SK-N-SH (cell line): ENCODE data around the gene STH. TPM values are rescaled to one million over a fixed set of nuclear protein-coding genes. Genes with fewer than 3 reads are reported as not detected.

Experiments
- CTCF ChIA-PET: fragments of 300-600, 350-600 bp; formaldehyde crosslinking; extraction: SDS; loops from one replicate; lab custom pipeline; 2021; lab: Yijun Ruan, JAX
- POLR2A ChIA-PET: fragments of 350-600 bp; sonication (Branson Sonifier 250); formaldehyde crosslinking; extraction: SDS; loops from one replicate; lab custom pipeline; 2020; ENCODE audit warnings: antibody characterized with exemption, inconsistent platforms; lab: Yijun Ruan, JAX
- DNase-seq: peaks from one replicate; pipeline ENCODE4 v3.0.0; 2012
- H2AFZ ChIP-seq: fragments of 200-600 bp; sonication (generic); 2 replicates; pipeline ENCODE4 v1.8.1; 2016; ENCODE audit warnings: antibody characterized with exemption, mild to moderate bottlenecking, low read depth
- H3F3A ChIP-seq: fragments of 200-600 bp; sonication (generic); replicated peaks from 2 replicates; pipeline ENCODE3; 2016; ENCODE audit warnings: antibody characterized with exemption, mild to moderate bottlenecking; ENCODE audit not compliant: insufficient read depth
- H3K27ac ChIP-seq, 2 experiments: fragments of 200-500 bp in 1 of 2; fragments of 200-600 bp in 1 of 2; sonication (Bioruptor generic) in 1 of 2; sonication (generic), shearing (Covaris generic) in 1 of 2; 2 replicates each; pipeline versions ENCODE4 v1.5.1 to v1.6.1; 2014 to 2016; ENCODE audit warnings: low read depth in 2 of 2, inconsistent platforms in 1 of 2, low read length in 1 of 2, mild to moderate bottlenecking in 1 of 2, mixed read lengths in 1 of 2
- H3K27me3 ChIP-seq: fragments of 200-600 bp; sonication (generic), shearing (Covaris generic); 2 replicates; pipeline ENCODE4 v1.6.1; 2016; ENCODE audit warnings: mixed run types; ENCODE audit not compliant: insufficient read depth
- H3K36me3 ChIP-seq, 2 experiments: fragments of 200-500 bp in 1 of 2; fragments of 200-600 bp in 1 of 2; sonication (Bioruptor generic) in 1 of 2; sonication (generic) in 1 of 2; replicated peaks in 1 of 2; 2 replicates each; pipeline versions ENCODE3 to v1.5.1; 2014 to 2016; ENCODE audit warnings: low read length in 1 of 2, mild to moderate bottlenecking in 1 of 2; ENCODE audit not compliant: insufficient read depth in 2 of 2, control insufficient read depth in 1 of 2
- H3K4me1 ChIP-seq, 2 experiments: fragments of 200-500 bp in 1 of 2; fragments of 200-600 bp in 1 of 2; sonication (Bioruptor generic) in 1 of 2; sonication (generic), shearing (Covaris generic) in 1 of 2; 2 replicates each; pipeline versions ENCODE4 v1.5.1 to v1.6.1; 2014 to 2016; ENCODE audit warnings: low read depth in 1 of 2, low read length in 1 of 2, mixed run types in 1 of 2; ENCODE audit not compliant: insufficient read depth in 2 of 2, control insufficient read depth in 1 of 2
- H3K4me2 ChIP-seq: fragments of 200-600 bp; sonication (generic), shearing (Covaris generic); 2 replicates; pipeline ENCODE4 v1.6.1; 2017; ENCODE audit warnings: mixed run types
- H3K4me3 ChIP-seq, 2 experiments: fragments of 200-500 bp in 1 of 2; fragments of 200-600 bp in 1 of 2; sonication (Bioruptor generic) in 1 of 2; sonication (generic), shearing (Covaris generic) in 1 of 2; 2 replicates each; pipeline versions ENCODE4 v1.5.1 to v1.8.1; 2014 to 2016; ENCODE audit warnings: low read depth in 2 of 2, inconsistent platforms in 1 of 2, low read length in 1 of 2, mild to moderate bottlenecking in 1 of 2, mixed read lengths in 1 of 2, moderate library complexity in 1 of 2
- H3K79me2 ChIP-seq: fragments of 200-600 bp; sonication (generic); 2 replicates; pipeline ENCODE4 v1.8.1; 2017; ENCODE audit warnings: mild to moderate bottlenecking; ENCODE audit not compliant: insufficient read depth
- H3K9ac ChIP-seq: fragments of 200-600 bp; sonication (generic); 2 replicates; pipeline ENCODE4 v1.6.1; 2017; ENCODE audit warnings: mixed run types
- H3K9me2 ChIP-seq: fragments of 200-600 bp; sonication (generic); 2 replicates; pipeline ENCODE4 v1.6.1; 2017; ENCODE audit warnings: mixed run types
- H3K9me3 ChIP-seq: fragments of 200-600 bp; sonication (generic); 2 replicates; pipeline ENCODE4 v1.6.1; 2017; ENCODE audit warnings: mixed run types, mild to moderate bottlenecking, moderate library complexity
- H4K20me1 ChIP-seq: fragments of 200-600 bp; sonication (generic); 2 replicates; pipeline ENCODE4 v1.6.1; 2017; ENCODE audit warnings: mild to moderate bottlenecking, mixed run types; ENCODE audit not compliant: insufficient read depth
- CHD2 ChIP-seq: fragments of 150-350 bp; IDR thresholded peaks from 2 replicates; pipeline ENCODE4 v1.6.1; 2018; ENCODE audit warnings: low read length; ENCODE audit not compliant: partially characterized antibody
- EZH2phosphoT487 ChIP-seq: fragments of 200-600 bp; sonication (generic); IDR thresholded peaks from 2 replicates; pipeline ENCODE4 v1.6.1; 2017; ENCODE audit warnings: low read depth, mixed run types, mild to moderate bottlenecking, antibody characterized with exemption, moderate library complexity, borderline replicate concordance
- FOSL2 ChIP-seq: IDR thresholded peaks from 2 replicates; pipeline ENCODE4 v1.4.0; 2012; ENCODE audit warnings: low read depth, mild to moderate bottlenecking, moderate library complexity, borderline replicate concordance
- FOXJ3 ChIP-seq: sonication (generic); formaldehyde crosslinking; IDR thresholded peaks from 2 replicates; pipeline ENCODE4 v1.5.1; 2020; ENCODE audit warnings: mild to moderate bottlenecking, missing genetic modification reagents
- GATA2 ChIP-seq: sonication (generic); formaldehyde crosslinking; IDR thresholded peaks from 2 replicates; pipeline ENCODE4 v1.5.0; 2020; ENCODE audit warnings: mild to moderate bottlenecking, missing genetic modification reagents
- IRF3 ChIP-seq: fragments of 150-350 bp; IDR thresholded peaks from 2 replicates; pipeline ENCODE4 v1.6.1; 2016; ENCODE audit warnings: mild to moderate bottlenecking, low read depth, low read length
- JUND ChIP-seq: IDR thresholded peaks from 2 replicates; pipeline ENCODE4 v1.4.0; 2012
- RCOR1 ChIP-seq: fragments of 150-350 bp; IDR thresholded peaks from 2 replicates; pipeline ENCODE4 v1.6.1; 2017; ENCODE audit warnings: antibody characterized with exemption, low read length
- RXRA ChIP-seq: IDR thresholded peaks from 2 replicates; pipeline ENCODE4 v1.4.0; 2012; ENCODE audit warnings: low read depth, mild to moderate bottlenecking, borderline replicate concordance
- SIN3A ChIP-seq: IDR thresholded peaks from 2 replicates; pipeline ENCODE4 v1.6.1; 2012; ENCODE audit warnings: low read depth, mild to moderate bottlenecking, low read length, moderate library complexity, borderline replicate concordance
- SMC3 ChIP-seq: IDR thresholded peaks from 2 replicates; pipeline ENCODE4 v1.6.1; 2012; ENCODE audit warnings: low read depth, low read length, improper control_type of control experiment
- TCF12 ChIP-seq: IDR thresholded peaks from 2 replicates; pipeline ENCODE4 v1.4.0; 2012
- USF1 ChIP-seq: IDR thresholded peaks from 2 replicates; pipeline ENCODE4 v1.4.0; 2012; ENCODE audit warnings: low read depth, borderline replicate concordance
- USF2 ChIP-seq: fragments of 150-350 bp; IDR thresholded peaks from 2 replicates; pipeline ENCODE4 v1.6.1; 2017; ENCODE audit warnings: antibody characterized with exemption, low read length, low read depth, borderline replicate concordance
- WGBS: methylation state at CpG from one replicate; pipeline ENCODE4 v1.1.6; 2017; ENCODE audit warnings: low lambda C conversion rate; 5-methylcytosine and 5-hydroxymethylcytosine counted together
- polyA plus RNA-seq, 3 experiments: library from polyadenylated mRNA; depleted of rRNA; stranded (reverse); fragments of >200 nt; gene quantifications; 2 replicates each; pipeline ENCODE4 v1.2.3, GENCODE V29; 2012
- TF ChIP-seq, protein P1 (sequence below): IDR thresholded peaks from 2 replicates; pipeline ENCODE4; 2012
- TF ChIP-seq, protein P2 (sequence below): IDR thresholded peaks from 2 replicates; pipeline ENCODE4 v1.6.1; 2012; ENCODE audit warnings: mild to moderate bottlenecking, low read depth, low read length, moderate library complexity
- TF ChIP-seq, protein P3 (sequence below): IDR thresholded peaks from 2 replicates; pipeline ENCODE4 v1.4.0; 2012; ENCODE audit warnings: low read depth

STH gene
- polyA plus RNA-seq, 1 of the 3 experiments (the other 2 are of a cell fraction), result not detected

GRCh38 chr17:45958994-45959665 is 39.9 kb upstream of the STH start:
- Histone ChIP-seq H3K9ac (no peak overlapping the region), H3K4me2 (no peak overlapping the region), H3K9me2 (no peaks in the 10 kb centered on the region), H3K4me1 (no peaks in the 10 kb centered on the region), H3K36me3 (no peaks in the 10 kb centered on the region), H3K4me3 (no peak overlapping the region), H3K9me3 (no peaks in the 10 kb centered on the region), H3K27ac (no peak overlapping the region), H3F3A (no peaks in the 10 kb centered on the region), H3K27me3 (0 out of 2 replicates have a peak, but pooled peaks cover 3% of the 10 kb centered on the region), H2AFZ (no peak overlapping the region), H3K79me2 (no peaks in the 10 kb centered on the region), H4K20me1 (no peaks in the 10 kb centered on the region)
- POLR2A ChIA-PET, result no interaction called here
- WGBS, result 75% methylated on average over 9 of the region's 9 CpGs
- CTCF ChIA-PET, result interaction anchor here (0.6 kb wide), 1 partner anchor 40 kb away, joined by 3 read pairs; no protein-coding TSS in a partner anchor
- DNase-seq, result no peak
- TF ChIP-seq EZH2phosphoT487 (no peak), RXRA (no peak), IRF3 (no peak), GATA2 (no peak), JUND (no peak)
- TF ChIP-seq, protein P1, sequence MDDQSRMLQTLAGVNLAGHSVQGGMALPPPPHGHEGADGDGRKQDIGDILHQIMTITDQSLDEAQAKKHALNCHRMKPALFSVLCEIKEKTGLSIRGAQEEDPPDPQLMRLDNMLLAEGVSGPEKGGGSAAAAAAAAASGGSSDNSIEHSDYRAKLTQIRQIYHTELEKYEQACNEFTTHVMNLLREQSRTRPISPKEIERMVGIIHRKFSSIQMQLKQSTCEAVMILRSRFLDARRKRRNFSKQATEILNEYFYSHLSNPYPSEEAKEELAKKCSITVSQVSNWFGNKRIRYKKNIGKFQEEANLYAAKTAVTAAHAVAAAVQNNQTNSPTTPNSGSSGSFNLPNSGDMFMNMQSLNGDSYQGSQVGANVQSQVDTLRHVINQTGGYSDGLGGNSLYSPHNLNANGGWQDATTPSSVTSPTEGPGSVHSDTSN, result no peak

DNA sequence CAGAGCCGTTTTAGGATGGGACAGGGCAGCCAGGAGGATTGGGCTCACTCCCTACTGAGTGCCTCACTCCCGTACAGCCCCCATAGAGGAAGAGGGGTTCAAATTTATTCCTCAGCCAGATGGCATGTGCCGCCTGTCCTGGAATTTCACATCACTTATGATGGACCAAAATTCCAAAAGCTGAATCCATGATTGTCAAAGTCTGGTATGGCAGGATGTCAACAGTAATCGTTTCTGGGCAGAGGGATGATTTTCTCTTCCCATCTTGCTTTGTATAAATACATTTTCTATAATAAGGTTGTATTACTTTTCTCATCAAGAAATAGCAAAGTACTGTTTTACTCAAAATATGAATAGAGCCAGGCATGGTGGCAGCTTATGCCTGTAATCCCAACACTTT is 38.7 kb upstream of the STH start:
- H3K4me2 ChIP-seq, result no peak overlapping the region
- no peaks in the 10 kb centered on the region for H4K20me1 ChIP-seq
- H3K79me2 ChIP-seq, result no peaks in the 10 kb centered on the region
- H3K4me3 ChIP-seq, result no peak overlapping the region
- H3K9me3 ChIP-seq, result no peaks in the 10 kb centered on the region
- H3F3A ChIP-seq, result no peaks in the 10 kb centered on the region
- no peaks in the 10 kb centered on the region for H3K9me2 ChIP-seq
- no peaks in the 10 kb centered on the region for H3K4me1 ChIP-seq
- DNase-seq, result no peak
- POLR2A ChIA-PET, result no interaction called here
- CTCF ChIA-PET, result interaction anchor here (1.0 kb wide), 1 partner anchor 84 kb away, joined by 3 read pairs; no protein-coding TSS in a partner anchor
- H3K36me3 ChIP-seq, result no peaks in the 10 kb centered on the region
- H3K9ac ChIP-seq, result no peak overlapping the region
- H3K27ac ChIP-seq, result no peak overlapping the region
- WGBS, result 44% methylated on average over 4 of the region's 4 CpGs
- 0 out of 2 replicates have a peak, but pooled peaks cover under 1% of the 10 kb centered on the region for H3K27me3 ChIP-seq
- no peak overlapping the region for H2AFZ ChIP-seq
- TF ChIP-seq, protein P2, sequence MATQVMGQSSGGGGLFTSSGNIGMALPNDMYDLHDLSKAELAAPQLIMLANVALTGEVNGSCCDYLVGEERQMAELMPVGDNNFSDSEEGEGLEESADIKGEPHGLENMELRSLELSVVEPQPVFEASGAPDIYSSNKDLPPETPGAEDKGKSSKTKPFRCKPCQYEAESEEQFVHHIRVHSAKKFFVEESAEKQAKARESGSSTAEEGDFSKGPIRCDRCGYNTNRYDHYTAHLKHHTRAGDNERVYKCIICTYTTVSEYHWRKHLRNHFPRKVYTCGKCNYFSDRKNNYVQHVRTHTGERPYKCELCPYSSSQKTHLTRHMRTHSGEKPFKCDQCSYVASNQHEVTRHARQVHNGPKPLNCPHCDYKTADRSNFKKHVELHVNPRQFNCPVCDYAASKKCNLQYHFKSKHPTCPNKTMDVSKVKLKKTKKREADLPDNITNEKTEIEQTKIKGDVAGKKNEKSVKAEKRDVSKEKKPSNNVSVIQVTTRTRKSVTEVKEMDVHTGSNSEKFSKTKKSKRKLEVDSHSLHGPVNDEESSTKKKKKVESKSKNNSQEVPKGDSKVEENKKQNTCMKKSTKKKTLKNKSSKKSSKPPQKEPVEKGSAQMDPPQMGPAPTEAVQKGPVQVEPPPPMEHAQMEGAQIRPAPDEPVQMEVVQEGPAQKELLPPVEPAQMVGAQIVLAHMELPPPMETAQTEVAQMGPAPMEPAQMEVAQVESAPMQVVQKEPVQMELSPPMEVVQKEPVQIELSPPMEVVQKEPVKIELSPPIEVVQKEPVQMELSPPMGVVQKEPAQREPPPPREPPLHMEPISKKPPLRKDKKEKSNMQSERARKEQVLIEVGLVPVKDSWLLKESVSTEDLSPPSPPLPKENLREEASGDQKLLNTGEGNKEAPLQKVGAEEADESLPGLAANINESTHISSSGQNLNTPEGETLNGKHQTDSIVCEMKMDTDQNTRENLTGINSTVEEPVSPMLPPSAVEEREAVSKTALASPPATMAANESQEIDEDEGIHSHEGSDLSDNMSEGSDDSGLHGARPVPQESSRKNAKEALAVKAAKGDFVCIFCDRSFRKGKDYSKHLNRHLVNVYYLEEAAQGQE, result no peak
- no peak for TF ChIP-seq TCF12
- TF ChIP-seq USF1, result no peak
- no peak for TF ChIP-seq FOXJ3
- no peak for TF ChIP-seq RXRA
- TF ChIP-seq, protein P3, sequence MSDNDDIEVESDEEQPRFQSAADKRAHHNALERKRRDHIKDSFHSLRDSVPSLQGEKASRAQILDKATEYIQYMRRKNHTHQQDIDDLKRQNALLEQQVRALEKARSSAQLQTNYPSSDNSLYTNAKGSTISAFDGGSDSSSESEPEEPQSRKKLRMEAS, result no peak
- no peak for TF ChIP-seq RCOR1
- no peak for TF ChIP-seq JUND
- TF ChIP-seq CHD2, result no peak
- no peak for TF ChIP-seq FOSL2
- no peak for TF ChIP-seq SIN3A
- no peak for TF ChIP-seq SMC3
- no peak for TF ChIP-seq EZH2phosphoT487
- TF ChIP-seq USF2, result no peak
